HepG2 (cell line): Measurements from ENCODE around the gene TMEM9B. TPM values are rescaled to one million over a fixed set of nuclear protein-coding genes. Genes with fewer than 3 reads are reported as not detected.

Experiments used
- AKAP8 ChIP-seq: sonication (generic); formaldehyde crosslinking; IDR thresholded peaks from 2 replicates; pipeline ENCODE4 v1.5.1; 2020; ENCODE audit warnings: mild to moderate bottlenecking, missing genetic modification reagents
- ATF1 ChIP-seq: IDR thresholded peaks from 2 replicates; pipeline ENCODE4 v1.6.1; 2016; ENCODE audit warnings: mild to moderate bottlenecking, control low read depth
- BORCS8-MEF2B ChIP-seq: sonication (generic); formaldehyde crosslinking; IDR thresholded peaks from 2 replicates; pipeline ENCODE4 v1.8.0; 2022; ENCODE audit warnings: mild to moderate bottlenecking, missing genetic modification reagents
- ETV6 ChIP-seq: sonication (generic); formaldehyde crosslinking; conservative IDR thresholded peaks from 2 replicates; pipeline ENCODE4 v1.4.0; 2020; ENCODE audit warnings: missing genetic modification reagents
- HIVEP1 ChIP-seq: sonication (generic); formaldehyde crosslinking; IDR thresholded peaks from 2 replicates; pipeline ENCODE4 v1.4.0; 2020; ENCODE audit warnings: mild to moderate bottlenecking, missing genetic modification reagents
- MEIS1 ChIP-seq: sonication (generic); formaldehyde crosslinking; IDR thresholded peaks from 2 replicates; pipeline ENCODE4 v1.9.0; 2021; ENCODE audit warnings: mild to moderate bottlenecking, missing genetic modification reagents, moderate library complexity, borderline replicate concordance
- MXI1 ChIP-seq: IDR thresholded peaks from 3 replicates; pipeline ENCODE4 v1.6.1; 2012; ENCODE audit warnings: low read depth, low read length, inconsistent platforms, borderline replicate concordance
- PHF5A ChIP-seq: IDR thresholded peaks from one replicate; pipeline ENCODE4 v1.6.1; 2018; ENCODE audit warnings: low read depth, missing genetic modification reagents; ENCODE audit not compliant: unreplicated experiment
- POLR2G ChIP-seq: fragments of 200-400 bp; formaldehyde crosslinking; IDR thresholded peaks from 2 replicates; pipeline ENCODE4 v1.6.1; 2018; ENCODE audit warnings: mild to moderate bottlenecking, low read depth, low read length, moderate library complexity
- SAFB2 ChIP-seq: sonication (generic); formaldehyde crosslinking; IDR thresholded peaks from 2 replicates; pipeline ENCODE4 v1.5.1; 2020; ENCODE audit warnings: missing genetic modification reagents, low read depth, mild to moderate bottlenecking, borderline replicate concordance
- SALL2 ChIP-seq: sonication (generic); formaldehyde crosslinking; IDR thresholded peaks from 2 replicates; pipeline ENCODE4 v1.8.1; 2023; ENCODE audit warnings: mild to moderate bottlenecking, missing genetic modification reagents, inconsistent platforms
- TAF1 ChIP-seq: sonication (generic); formaldehyde crosslinking; IDR thresholded peaks from 2 replicates; pipeline ENCODE4 v1.4.0; 2020; ENCODE audit warnings: missing genetic modification reagents
- TBX3 ChIP-seq: fragments of 450-650 bp; IDR thresholded peaks from 2 replicates; pipeline ENCODE4 v1.6.1; 2017; ENCODE audit warnings: antibody characterized with exemption, mild to moderate bottlenecking, inconsistent platforms, borderline replicate concordance
- ZNF605 ChIP-seq: sonication (generic); formaldehyde crosslinking; IDR thresholded peaks from 2 replicates; pipeline ENCODE4 v1.8.0; 2022; ENCODE audit warnings: mild to moderate bottlenecking, missing genetic modification reagents
- ZNF841 ChIP-seq: sonication (generic); formaldehyde crosslinking; IDR thresholded peaks from 2 replicates; pipeline ENCODE4 v1.8.1; 2023; ENCODE audit warnings: missing genetic modification reagents, borderline replicate concordance
- polyA plus RNA-seq, 8 experiments: library from polyadenylated mRNA; depleted of rRNA in 3 of 8; stranded (reverse) in 7 of 8; unstranded in 1 of 8; fragments of >200 nt; fragmentation: Illumina TruSeq in 4 of 8; extraction: Trizol in 4 of 8; gene quantifications; 2 replicates each; pipeline versions ENCODE4 v1.2.1 to v1.2.3, GENCODE V29; 2011 to 2016; ENCODE audit warnings: low read depth in 4 of 8, missing spikeins in 1 of 8, mixed read lengths in 1 of 8; ENCODE audit not compliant: insufficient read depth in 1 of 8
- total RNA-seq, 5 experiments: library from RNA; depleted of rRNA; stranded (reverse); fragments of >200 nt; fragmentation: Illumina TruSeq; extraction: Trizol; gene quantifications; 2 replicates each; pipeline ENCODE4 v1.2.3, GENCODE V29; 2016; ENCODE audit warnings: low read depth in 1 of 5
- TF ChIP-seq, protein P1 (sequence below), 2 experiments: sonication (generic) in 1 of 2; formaldehyde crosslinking in 1 of 2; IDR thresholded peaks; 2 replicates each; pipeline versions ENCODE4 v1.6.1 to v1.9.0; 2014 to 2022; ENCODE audit warnings: antibody characterized with exemption in 1 of 2, borderline replicate concordance in 1 of 2, inconsistent platforms in 1 of 2, low read depth in 1 of 2, missing genetic modification reagents in 1 of 2
- TF ChIP-seq, protein P2 (sequence below): IDR thresholded peaks from 2 replicates; pipeline ENCODE4 v1.6.1; 2018; ENCODE audit warnings: missing genetic modification reagents
- TF ChIP-seq, protein P3 (sequence below): sonication (generic); formaldehyde crosslinking; IDR thresholded peaks from 2 replicates; pipeline ENCODE4 v1.4.0; 2020; ENCODE audit warnings: mild to moderate bottlenecking, missing genetic modification reagents
- TF ChIP-seq, protein P4 (sequence below): sonication (generic); formaldehyde crosslinking; IDR thresholded peaks from 2 replicates; pipeline ENCODE4 v1.5.0; 2020; ENCODE audit warnings: missing genetic modification reagents

Gene TMEM9B
- total and polyA plus RNA-seq, 2 of the 13 experiments (the other 11 are each of a cell fraction or from before 2014, with no cell fraction given): 12.4 to 20.8 TPM

DNA sequence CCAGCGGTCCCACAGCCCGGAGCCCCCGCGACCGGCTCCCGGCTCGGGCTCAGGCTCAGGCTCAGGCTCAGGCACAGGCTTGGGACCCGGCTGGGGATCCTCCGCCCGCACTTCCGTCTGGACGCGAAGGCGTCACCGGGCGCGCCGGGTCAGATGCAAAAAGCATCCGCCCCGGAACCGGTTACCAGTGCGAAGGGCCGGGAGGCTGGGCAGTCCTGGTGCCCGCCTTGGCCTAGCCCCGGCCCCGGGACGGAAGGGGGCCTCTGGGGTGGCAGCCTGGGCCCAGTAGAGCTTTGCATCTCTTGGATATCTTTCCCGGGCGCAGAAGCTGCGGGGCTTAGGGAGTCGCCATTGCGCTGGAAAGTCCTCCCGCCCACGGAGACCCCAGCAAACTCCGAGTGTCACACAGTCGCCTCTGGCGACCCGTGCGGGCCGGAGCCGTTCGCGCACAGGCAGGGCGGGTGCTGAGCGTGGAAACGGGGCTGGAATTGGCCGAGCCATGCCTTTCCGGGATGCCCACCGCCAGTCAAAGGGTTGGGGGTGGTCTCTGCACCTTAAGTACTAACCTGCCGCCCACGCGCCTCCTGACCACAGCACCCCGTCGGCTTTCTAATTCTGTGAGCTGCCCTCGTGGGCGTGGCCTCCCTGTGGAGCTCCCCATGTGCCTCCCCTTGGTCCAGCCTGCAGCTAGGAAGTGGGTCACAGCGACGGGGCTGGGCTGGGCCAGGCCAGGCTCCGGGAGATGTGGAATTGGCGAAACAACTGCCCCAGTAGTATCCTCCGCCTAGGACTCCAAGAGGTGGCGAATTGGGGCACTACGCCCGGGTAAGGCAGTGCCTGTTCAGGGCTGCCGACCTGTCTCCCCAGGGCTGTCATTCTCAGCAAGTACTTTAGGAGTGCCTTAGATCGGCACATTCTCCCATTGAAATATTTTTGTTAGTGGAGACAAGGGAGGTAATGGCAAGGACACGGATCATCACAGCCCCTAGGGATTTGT lies at the start of gene TMEM9B (continued):
- TF ChIP-seq HIVEP1 (CRISPR knock-in tag): 0 out of 2 replicates have a peak, but pooled peaks have one; percentile 9
- TF ChIP-seq MEIS1: peak; percentile 29
- TF ChIP-seq, protein P1, sequence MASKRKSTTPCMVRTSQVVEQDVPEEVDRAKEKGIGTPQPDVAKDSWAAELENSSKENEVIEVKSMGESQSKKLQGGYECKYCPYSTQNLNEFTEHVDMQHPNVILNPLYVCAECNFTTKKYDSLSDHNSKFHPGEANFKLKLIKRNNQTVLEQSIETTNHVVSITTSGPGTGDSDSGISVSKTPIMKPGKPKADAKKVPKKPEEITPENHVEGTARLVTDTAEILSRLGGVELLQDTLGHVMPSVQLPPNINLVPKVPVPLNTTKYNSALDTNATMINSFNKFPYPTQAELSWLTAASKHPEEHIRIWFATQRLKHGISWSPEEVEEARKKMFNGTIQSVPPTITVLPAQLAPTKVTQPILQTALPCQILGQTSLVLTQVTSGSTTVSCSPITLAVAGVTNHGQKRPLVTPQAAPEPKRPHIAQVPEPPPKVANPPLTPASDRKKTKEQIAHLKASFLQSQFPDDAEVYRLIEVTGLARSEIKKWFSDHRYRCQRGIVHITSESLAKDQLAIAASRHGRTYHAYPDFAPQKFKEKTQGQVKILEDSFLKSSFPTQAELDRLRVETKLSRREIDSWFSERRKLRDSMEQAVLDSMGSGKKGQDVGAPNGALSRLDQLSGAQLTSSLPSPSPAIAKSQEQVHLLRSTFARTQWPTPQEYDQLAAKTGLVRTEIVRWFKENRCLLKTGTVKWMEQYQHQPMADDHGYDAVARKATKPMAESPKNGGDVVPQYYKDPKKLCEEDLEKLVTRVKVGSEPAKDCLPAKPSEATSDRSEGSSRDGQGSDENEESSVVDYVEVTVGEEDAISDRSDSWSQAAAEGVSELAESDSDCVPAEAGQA (IDR thresholded peaks at IDR 0.05; ENCODE audit: low read depth): 0 out of 2 replicates have a peak, but pooled peaks have one; percentile 47
- TF ChIP-seq, protein P1 (CRISPR knock-in tag; IDR thresholded peaks at IDR 0.05; ENCODE audit: borderline replicate concordance): no peak
- no peak for TF ChIP-seq ZNF841 (CRISPR knock-in tag)
- peak; percentile 95 for TF ChIP-seq ATF1
- TF ChIP-seq, protein P2, sequence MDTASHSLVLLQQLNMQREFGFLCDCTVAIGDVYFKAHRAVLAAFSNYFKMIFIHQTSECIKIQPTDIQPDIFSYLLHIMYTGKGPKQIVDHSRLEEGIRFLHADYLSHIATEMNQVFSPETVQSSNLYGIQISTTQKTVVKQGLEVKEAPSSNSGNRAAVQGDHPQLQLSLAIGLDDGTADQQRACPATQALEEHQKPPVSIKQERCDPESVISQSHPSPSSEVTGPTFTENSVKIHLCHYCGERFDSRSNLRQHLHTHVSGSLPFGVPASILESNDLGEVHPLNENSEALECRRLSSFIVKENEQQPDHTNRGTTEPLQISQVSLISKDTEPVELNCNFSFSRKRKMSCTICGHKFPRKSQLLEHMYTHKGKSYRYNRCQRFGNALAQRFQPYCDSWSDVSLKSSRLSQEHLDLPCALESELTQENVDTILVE (CRISPR knock-in tag): peak; percentile 78
- no peak for TF ChIP-seq BORCS8-MEF2B (CRISPR knock-in tag)
- 0 out of 2 replicates have a peak, but pooled peaks have one; percentile 63 for TF ChIP-seq ZNF605 (CRISPR knock-in tag)
- TF ChIP-seq MXI1: peak; percentile 83; the same call in 2 of the 3 replicates
- TF ChIP-seq, protein P3, sequence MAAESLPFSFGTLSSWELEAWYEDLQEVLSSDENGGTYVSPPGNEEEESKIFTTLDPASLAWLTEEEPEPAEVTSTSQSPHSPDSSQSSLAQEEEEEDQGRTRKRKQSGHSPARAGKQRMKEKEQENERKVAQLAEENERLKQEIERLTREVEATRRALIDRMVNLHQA (CRISPR knock-in tag): no peak
- TF ChIP-seq, protein P4, sequence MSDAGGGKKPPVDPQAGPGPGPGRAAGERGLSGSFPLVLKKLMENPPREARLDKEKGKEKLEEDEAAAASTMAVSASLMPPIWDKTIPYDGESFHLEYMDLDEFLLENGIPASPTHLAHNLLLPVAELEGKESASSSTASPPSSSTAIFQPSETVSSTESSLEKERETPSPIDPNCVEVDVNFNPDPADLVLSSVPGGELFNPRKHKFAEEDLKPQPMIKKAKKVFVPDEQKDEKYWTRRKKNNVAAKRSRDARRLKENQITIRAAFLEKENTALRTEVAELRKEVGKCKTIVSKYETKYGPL (CRISPR knock-in tag): no peak; the same call in 1 of the 2 replicates
- 0 out of 2 replicates have a peak, but pooled peaks have one; percentile 18 for TF ChIP-seq ETV6
- peak; percentile 90 for TF ChIP-seq TAF1 (CRISPR knock-in tag)
- no peak for TF ChIP-seq TBX3
- TF ChIP-seq POLR2G: peak; percentile 93
- TF ChIP-seq SAFB2 (CRISPR knock-in tag): peak; percentile 77; the same call in 1 of the 2 replicates
- no peak; the same call in 1 of the 2 replicates for TF ChIP-seq SALL2 (CRISPR knock-in tag)
- TF ChIP-seq PHF5A: no peak
- TF ChIP-seq AKAP8: peak; percentile 52; the same call in 1 of the 2 replicates
